NCI-H748 (cell line): ENCODE measurements around the gene CRHBP.
A peak's percentile ranks its signal among the peaks of the same experiment; 100 is the strongest.
"Not testable (repeated sequence)": the region's sequence is repeated elsewhere in the genome, so short reads cannot be mapped to it uniquely, and the experiment has no call there.

Experiments
- DNase-seq: peaks from one replicate; lab custom pipeline; 2025; ENCODE audit not compliant: unreplicated experiment; lab: John Stamatoyannopoulos, UW

The CRHBP gene, protein sequence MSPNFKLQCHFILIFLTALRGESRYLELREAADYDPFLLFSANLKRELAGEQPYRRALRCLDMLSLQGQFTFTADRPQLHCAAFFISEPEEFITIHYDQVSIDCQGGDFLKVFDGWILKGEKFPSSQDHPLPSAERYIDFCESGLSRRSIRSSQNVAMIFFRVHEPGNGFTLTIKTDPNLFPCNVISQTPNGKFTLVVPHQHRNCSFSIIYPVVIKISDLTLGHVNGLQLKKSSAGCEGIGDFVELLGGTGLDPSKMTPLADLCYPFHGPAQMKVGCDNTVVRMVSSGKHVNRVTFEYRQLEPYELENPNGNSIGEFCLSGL

GRCh38 chr5:76952795-76953536 lies at the start of gene CRHBP:
Gene CRHBP, plus strand, starts transcription at chr5:76953045. Its CDS starts 90 bp downstream, at chr5:76953135.
- DNase-seq: no peak

- DNase-seq: no peak
These were observed 44.7 kb upstream of the CRHBP start for GRCh38 chr5:76908166-76908565.

GRCh38 chr5:76910344-76910933 lies 42.4 kb upstream of the CRHBP start:
- DNase-seq: not testable (repeated sequence)

- not testable (repeated sequence) for DNase-seq
These were observed 38.2 kb upstream of the CRHBP start for GRCh38 chr5:76914671-76915070.

GRCh38 chr5:76918539-76918938 lies 34.3 kb upstream of the CRHBP start:
- no peak for DNase-seq

DNA sequence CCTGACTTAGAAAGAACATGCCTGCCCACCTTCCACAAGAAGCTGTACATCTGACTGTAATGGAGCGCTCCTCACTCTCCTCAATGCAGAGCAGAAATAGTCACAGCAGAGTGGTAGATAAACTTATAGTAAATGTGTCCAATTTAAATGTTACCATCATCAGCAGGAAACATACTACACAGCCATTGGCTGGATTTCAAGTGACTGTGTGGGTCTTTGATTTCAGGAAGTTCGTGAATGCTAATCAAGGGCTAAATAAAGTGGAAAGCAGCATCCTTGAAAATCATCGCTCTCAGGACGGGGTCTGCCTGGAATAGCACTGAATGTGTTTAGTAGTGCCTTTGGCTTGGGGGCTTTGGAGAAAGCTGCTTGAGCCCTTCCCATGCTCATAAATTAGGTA lies 32.4 kb upstream of the CRHBP start:
- DNase-seq: no peak

- no peak for DNase-seq
These were observed 26.3 kb upstream of the CRHBP start for GRCh38 chr5:76926329-76927105.

GRCh38 chr5:76927961-76928360 lies 24.9 kb upstream of the CRHBP start:
- DNase-seq: no peak

DNA sequence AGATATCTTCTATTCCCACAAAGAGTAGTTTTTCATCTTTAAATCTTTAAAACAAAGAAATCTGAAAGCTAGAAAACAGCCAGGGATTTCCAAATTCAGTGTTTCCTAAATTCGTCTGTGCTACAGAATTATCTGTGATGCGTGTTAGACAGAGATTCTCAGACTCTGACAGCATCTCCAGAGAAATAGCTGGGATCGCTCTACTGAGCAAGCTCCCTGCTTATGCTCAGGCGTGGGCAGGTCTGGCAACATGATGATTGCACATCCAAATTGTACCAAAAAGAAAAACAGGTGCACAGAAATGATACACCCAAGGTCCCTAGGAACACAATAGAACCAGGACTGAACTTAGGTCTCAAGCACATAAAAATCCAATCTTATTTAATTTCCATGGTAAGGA lies 22.8 kb upstream of the CRHBP start:
- no peak for DNase-seq

GRCh38 chr5:76938177-76938576 lies 14.7 kb upstream of the CRHBP start:
- no peak for DNase-seq

GRCh38 chr5:76941000-76941399 lies 11.8 kb upstream of the CRHBP start:
- no peak for DNase-seq

- DNase-seq: no peak
These were observed 11.4 kb upstream of the CRHBP start for GRCh38 chr5:76941442-76941841.

GRCh38 chr5:76942581-76942980 lies 10.3 kb upstream of the CRHBP start:
- no peak for DNase-seq

DNA sequence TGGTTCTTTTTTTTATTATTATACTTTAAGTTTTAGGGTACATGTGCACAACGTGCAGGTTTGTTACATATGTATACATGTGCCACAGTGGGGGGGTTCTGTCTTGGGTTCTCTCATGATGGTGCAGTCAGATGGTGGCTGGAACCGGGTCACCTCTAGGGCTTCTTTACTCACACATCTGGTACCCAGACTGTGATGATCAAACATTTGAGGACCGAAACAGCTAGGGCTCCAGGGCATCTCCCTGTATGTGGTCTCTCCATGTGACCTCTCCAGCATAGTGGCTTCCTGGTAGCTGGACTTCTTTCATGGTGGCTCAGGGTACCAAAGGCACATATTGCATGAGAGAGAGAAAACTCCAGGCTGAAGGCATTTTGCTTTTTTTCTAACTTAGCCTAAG lies 9.8 kb upstream of the CRHBP start:
- DNase-seq: no peak

GRCh38 chr5:76944638-76945037 lies 8.2 kb upstream of the CRHBP start:
- no peak for DNase-seq

DNA sequence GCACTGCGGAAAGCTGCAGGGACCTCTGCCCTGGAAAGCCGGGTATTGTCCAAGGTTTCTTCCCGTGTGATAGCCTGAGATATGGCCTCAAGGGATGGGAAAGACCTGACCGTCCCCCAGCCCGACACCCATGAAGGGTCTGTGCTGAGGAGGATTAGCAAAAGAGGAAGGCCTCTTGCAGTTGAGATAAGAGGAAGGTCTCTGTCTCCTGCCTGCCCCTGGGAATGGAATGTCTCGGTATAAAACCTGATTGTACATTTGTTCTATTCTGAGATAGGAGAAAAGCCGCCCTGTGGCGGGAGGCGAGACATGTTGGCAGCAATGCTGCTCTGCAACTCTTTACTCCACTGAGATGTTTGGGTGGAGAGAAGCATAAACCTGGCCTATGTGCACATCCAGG lies 7.6 kb upstream of the CRHBP start:
- not testable (repeated sequence) for DNase-seq

DNA sequence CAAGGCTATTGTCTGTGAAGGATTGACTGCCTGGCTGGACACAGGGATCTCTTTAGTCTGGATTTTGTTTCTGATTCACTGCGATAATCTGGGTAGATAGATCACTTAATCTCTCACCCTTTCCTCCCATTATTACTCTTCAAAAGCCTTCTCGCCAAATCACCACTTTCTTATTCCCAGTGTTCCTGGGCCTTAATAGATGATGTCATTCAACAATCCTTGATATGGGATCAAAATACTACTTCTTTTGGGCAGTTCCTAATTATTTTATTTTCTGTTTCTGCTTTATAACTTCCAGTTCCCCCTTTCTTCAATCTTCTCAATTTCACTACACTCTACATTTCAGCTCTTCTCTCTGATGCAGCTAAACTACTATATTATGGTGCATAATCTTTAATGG lies 6.8 kb upstream of the CRHBP start:
- DNase-seq: no peak

GRCh38 chr5:76947082-76947503 lies 5.8 kb upstream of the CRHBP start:
- no peak for DNase-seq

DNA sequence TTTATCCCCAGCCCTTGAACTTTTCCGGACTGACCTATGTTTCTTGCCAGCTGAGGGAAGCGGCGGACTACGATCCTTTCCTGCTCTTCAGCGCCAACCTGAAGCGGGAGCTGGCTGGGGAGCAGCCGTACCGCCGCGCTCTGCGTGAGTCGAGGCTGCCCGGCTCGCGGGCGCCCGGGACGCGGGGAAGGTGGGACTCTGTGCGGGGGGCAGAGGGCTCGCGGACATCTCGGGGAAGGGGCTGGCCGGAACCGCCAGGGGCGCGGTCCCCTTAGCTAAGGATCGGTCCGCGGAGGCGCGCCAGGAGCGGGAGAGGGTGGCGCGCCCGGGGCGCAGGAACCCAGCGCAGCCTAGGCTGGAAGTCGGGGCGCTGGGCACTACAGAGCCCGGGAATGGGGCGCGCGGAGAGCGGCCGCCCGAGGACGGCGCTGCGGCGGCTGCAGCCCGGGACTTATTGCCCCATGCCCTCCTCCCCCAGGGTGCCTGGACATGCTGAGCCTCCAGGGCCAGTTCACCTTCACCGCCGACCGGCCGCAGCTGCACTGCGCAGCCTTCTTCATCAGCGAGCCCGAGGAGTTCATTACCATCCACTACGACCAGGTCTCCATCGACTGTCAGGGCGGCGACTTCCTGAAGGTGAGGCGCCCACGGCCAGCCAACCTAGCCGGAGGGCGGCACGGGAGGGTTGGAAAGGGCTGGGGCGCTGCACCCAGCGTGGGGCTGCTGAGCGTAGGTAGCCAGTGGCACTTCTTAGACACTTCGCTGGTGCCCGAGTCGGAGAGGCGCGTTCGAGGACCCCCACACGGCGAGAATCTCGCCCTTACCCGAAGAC lies 922 bp downstream of the CRHBP start:
- peak; percentile 44 for DNase-seq

DNA sequence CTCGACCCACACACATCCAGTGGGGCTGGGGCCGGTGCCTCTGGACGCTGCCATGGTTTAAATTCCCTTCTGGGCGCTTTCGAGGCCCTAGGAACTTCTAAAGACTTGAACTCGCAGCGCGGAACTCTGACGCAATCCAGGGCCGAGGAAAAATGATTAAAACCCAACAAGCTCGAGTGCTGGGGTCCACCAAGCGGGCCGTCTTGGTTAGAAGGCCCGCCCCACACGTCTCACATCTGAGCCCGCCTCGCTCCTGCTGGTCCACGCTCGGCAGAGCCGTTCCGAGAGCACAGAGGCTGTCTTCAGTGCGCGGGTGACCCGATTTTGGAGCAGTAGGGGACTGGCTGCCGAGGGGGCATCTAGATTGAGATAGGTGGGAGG lies 1.5 kb downstream of the CRHBP start:
- DNase-seq: no peak

- no peak for DNase-seq
These were observed 3.2 kb downstream of the CRHBP start for GRCh38 chr5:76956033-76956432.
